HG03103 (cell line): Measurements from ENCODE around the gene DNAJC7.

Source experiments
- ATAC-seq: cut with Tn5 transposase; IDR thresholded peaks from one replicate; pipeline ENCODE4 v1.9.1; 2021; ENCODE audit warnings: low read depth; ENCODE audit not compliant: unreplicated experiment

DNAJC7 gene, protein sequence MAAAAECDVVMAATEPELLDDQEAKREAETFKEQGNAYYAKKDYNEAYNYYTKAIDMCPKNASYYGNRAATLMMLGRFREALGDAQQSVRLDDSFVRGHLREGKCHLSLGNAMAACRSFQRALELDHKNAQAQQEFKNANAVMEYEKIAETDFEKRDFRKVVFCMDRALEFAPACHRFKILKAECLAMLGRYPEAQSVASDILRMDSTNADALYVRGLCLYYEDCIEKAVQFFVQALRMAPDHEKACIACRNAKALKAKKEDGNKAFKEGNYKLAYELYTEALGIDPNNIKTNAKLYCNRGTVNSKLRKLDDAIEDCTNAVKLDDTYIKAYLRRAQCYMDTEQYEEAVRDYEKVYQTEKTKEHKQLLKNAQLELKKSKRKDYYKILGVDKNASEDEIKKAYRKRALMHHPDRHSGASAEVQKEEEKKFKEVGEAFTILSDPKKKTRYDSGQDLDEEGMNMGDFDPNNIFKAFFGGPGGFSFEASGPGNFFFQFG

DNA sequence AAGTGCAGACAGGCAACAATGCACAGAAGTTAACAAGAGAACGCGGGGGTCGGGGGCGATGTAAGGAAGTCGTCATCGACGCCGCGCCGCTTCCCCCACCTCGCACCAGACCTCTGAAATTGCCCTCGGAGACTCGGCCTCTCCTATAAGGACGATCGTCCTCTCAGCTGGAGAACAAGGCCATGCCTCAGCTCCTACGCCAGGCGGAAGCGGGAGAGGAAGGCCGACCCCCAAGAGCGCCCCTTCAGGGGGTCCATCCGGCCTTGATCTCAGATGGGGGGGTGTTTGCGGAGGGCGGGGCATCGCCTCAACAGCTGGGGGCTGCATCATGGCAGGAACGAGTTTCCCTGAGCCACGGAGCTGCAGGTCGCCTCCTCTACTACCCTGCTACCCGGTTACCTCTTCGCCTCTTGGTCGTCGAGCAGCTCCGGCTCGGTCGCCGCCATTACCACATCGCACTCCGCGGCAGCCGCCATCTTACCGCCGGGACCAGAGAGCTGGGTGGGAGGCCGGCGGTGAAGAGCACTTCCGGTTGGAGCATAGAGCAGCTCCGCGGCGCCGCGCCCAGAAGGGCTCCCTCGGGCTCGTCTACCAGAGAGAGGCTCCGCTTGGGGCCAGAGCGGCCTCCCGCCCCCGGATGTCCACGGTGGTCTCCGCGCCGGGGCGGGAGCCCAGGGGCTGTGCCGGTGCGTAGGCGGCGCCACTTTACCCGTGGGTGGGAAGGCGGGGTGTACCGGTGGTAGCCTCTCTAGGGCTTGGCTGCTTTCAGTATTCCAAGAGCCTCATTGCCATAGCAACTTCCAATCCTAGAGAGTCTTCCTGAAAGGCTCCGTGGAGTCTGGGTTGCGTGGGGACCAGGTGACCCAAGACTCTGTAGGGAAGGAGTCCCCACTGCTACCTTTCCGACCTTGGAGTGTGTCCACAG, at the start of gene DNAJC7:
DNAJC7 (minus strand) TSS at position 499 of the 925 bp plus-strand sequence; CDS start at position 476, 23 bp downstream.
- ATAC-seq = peak; percentile 63

DNA sequence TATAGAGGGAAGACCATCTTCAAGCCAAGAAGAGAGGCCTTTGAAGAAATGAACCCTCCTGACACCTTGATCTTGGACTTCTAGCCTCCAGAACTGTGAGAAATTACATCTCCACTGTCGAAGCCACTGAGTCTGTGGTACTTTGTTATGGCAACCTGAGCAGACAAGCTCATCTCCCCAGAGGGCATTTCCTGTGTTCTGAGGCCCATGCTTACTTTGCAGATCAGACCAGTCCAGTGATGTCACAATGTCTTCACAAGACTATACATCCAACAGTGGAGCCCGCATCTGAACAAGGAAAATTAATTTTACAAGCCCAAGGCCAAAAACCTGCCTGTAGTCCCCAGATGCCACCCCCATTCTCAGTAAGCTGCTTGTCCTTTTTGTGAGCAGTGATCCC, 48.0 kb upstream of the DNAJC7 start:
- no peak for ATAC-seq

DNA sequence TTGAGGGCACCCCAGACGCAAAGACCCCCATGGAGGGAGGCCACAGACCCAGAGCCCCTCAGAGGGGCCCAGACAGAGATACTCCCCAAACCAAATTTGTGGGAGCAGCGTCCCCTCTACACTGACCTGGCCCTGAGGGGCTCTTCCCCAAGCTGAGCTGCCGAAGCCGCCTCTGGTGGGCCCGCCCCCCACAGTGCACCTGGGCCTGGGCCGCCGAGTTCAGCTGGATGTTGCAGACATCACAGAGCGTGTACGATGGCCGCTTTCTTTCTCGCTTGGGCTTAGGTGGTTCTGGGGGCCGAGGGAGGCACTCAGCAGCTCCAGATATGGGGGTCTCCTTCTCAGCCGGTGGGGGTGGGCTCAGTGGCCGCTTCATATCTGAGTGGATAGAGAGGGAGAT, 45.4 kb upstream of the DNAJC7 start:
- no peak for ATAC-seq

DNA sequence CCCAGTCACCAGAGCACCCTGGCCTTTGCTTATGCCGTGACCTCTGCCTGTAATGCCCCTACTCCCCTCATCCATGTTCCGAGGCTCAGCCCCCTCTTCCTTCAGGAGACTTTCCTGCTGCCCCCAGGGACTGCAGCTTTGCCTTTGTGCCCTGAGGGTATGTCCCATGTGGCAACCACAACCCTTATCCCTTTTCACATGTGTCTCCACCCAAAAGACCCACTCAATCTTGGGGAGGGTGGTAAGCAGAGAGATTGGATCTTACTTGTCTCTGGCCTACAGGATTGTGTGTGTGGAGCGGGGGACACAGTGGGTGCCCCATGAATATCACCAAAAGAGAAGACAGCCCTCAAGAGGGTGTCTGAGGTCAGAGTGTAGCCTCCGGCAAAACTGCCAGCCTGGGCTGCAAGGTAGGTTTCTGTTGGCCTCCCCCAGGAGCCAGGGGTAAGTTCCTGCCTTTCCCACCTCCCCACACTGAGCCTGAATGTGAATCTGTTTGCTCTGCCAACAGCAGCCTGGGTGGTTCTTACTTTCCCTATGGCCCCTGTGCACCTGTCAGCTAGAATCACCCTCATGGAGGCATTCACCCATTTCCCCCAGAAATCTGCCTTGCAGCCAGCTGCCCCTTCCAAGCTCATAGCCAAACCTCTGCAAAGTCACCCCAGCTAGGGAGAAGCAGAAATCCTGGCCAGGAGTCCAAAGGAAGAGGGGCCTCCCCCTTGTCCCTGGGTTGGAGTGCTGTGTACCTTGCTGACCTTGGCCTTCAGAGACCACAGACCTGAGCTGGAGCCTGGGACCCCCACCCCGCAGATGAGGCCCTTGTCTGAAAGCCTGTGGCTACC, 44.6 kb upstream of the DNAJC7 start:
- ATAC-seq = no peak

DNA sequence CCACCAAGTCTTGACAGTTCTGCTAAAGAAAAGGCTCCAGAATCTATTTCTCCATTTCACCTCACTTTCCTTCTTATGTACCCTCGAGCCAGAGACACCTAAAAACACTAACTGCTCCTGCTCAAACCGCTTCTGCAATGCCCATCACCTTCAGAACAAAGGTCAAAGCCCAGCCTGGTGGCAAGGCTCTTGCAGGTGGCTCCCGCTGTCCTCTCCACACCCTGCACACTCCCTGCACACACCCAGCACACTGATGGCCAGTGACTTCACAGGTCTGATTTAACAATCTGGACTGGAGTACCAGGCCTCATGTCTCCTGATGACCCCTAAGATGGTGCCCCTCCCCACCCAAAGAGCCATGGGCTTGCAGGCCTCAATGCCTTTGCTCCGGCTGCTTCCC, 43.0 kb upstream of the DNAJC7 start:
- ATAC-seq = no peak

DNA sequence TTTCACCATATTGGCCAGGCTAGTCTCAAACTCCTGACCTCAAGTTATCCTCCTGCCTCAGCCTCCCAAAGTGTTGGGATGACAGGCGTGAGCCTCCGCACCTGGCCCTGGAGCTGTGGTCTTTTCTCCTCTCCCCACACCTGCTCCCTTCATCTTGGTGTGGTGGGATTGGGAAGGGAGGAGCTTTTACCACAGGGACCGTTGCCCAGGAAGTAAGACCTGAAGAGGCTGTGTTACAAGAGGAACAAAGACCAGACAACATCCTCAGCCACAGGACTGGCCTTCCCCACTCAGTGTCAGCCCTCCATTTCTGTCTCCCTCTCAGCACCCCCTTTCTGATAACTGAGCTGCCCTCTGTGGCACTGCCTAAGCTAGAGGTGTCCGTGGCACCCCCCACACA, 42.6 kb upstream of the DNAJC7 start:
- ATAC-seq = no peak

DNA sequence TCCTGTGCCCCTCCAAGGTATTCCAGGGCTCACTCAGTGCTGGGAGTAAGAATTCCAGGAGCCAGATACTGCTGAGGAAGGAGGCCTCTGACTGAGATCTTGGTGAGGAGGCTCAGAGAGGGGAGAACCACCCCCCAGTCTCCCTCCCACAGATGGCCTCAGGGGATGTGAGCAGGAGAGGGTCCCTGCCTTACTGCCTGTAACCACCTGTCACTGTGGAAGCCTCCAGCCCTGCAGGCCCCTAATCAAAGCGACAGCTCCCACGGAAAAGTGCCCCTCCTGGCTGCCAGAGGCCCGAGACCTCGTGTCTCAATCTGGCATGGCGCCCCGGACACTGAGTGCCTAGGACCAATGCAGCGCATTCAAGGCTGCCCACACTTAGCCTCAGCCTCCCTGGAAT, 40.8 kb upstream of the DNAJC7 start:
- ATAC-seq = no peak

DNA sequence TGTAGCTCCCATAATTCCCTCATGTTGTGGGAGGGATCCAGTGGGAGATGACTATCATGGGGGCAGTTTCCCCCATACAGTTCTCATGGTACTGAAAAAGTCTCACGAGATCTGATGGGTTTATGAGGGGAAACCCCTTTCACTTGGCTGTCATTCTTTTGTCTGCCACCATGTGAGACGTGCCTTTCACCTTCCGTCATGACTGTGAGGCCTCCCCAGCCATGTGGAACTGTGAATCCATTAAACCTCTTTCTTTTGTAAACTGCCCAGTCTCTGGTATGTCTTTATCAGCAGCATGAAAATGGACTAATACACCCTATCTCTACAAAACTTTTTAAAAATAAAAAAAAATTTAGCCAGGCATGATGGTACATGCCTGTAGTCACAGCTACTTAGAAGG, 39.4 kb upstream of the DNAJC7 start:
- ATAC-seq = no peak

DNA sequence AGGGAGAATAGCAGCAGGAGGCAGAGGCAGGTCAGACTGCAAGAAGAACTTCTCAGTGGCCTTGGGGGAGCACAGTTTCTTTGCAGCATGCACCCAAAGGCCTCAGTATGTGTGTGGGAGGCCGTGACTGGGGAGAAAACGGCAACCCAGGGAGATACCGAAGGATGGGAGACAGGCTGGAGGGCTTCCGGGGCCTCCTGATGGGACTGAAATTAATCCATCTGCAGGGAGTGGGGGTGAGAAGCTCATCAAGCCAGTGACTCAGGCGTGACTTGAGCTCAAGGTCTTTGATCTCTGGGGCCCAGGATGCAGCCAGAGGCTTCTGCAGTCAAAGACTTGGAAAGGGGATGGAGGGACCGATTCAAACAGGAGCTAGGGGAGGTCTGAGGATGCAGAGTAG, 38.3 kb upstream of the DNAJC7 start:
- no peak for ATAC-seq

DNA sequence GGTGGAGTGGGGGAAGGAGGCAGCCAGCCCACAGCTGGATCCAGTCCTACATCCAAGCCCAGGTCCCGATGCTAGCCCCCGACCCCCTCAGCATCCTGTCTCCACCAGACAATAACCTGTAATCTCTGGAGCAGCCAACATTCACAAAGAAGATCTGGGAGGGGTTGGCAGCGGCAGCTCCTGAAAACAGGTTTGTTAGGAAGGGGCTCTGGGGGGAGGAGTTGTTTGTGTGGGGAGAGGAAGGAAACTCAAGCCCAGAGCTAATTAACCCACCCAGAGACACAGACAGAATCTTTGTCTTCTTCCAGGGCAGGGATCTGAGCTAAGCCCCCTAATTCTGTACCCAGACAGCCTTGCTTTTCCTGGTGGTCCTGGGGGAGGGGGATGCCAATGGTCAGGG, 37.8 kb upstream of the DNAJC7 start:
- no peak for ATAC-seq

DNA sequence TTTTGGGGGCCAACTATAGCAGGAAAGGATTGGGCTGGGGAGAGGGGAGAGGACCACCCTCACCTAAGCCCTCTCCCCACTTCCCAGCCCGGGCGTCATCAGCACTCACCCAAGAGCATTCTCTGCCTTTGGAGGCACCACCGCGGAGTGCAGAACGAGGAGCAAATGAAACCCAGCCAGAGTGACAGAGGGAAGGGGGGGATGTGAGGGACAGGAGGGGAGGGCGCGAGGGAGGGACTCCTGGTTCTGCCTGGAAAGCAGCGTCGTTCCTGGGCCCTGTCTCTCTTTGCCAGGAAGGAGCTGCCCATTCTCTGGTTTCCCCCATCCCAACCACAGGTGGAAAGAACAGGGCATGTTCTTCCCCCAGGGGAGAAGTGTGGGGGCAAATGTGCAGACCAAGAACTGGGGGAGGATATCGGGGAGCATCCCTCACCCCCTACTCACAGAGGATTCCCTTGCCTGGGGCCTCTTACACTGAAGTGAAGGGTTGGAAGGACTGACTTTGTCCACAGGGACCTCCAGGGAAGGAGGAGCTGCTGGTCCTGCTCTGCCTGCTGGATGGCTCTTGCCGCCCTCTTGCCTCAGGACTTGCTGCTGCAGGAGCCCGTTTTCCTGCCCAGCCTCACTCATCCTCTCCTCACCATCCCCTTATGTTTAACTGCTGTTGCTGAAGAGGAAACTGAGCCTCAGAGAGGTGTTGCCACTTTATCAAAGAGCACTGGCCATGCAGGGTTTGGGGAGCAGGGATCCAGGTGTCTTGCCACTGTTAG, 36.7 kb upstream of the DNAJC7 start:
- no peak for ATAC-seq

DNA sequence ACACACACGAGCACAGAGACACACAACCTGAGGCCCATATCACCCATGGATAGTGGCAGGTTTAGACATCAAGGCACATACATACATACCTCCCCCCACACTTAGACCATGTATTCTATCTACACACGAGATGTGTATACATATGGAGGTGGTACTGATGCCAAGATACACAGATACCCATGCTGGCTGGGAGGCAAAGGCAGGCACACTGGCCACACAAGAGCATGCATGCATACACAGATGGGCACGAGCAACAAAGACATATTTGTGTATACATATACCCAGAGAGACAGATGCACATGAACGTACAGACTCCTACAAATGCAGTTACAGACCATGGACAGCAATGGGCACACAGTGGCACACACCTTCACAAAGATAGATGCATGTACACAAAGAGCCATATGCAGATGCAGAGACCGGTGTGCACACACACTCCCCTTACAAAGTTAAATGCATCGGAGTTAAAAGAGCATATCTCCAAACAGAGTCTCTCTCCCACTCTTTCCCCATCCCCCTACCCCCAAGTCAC, 35.2 kb upstream of the DNAJC7 start:
- no peak for ATAC-seq

DNA sequence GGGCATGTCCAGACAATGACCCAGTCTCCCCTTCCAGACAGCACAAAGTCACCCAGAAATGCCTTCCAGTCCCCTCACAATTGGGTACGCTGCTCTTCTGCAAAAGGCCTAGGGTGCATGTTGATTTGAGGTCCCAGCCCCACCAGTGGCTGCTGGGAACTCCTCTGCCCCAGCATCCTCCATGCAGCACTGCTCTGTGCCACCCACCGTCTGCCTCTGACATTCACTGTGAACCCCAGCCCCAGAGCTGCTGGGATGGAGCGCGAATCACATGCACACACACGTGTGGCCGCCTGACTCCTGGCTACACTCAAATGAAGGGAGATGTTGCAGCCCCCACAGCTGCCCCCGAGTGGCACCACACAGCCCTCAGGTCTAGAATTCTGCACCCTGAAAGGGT, 34.4 kb upstream of the DNAJC7 start:
- ATAC-seq = no peak

DNA sequence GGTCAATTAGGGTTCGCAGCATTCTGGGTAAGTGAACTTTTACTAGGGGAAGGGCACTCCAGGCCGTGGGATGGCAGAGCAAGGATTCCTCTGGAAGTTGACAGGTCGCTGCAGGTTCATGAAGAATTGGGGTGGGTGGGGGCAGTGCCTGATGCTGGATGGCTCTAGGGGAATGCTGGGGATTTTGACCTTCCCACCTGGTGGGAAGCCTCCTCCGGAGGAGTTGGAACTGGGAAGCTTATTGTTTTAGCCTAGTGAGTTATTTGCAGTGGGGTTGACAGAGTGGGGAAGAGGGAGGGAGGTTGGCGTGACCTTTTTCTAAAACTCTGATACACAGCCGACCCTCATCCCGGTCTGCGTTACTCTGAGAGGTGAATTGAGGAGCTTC, 33.8 kb upstream of the DNAJC7 start:
- no peak for ATAC-seq

DNA sequence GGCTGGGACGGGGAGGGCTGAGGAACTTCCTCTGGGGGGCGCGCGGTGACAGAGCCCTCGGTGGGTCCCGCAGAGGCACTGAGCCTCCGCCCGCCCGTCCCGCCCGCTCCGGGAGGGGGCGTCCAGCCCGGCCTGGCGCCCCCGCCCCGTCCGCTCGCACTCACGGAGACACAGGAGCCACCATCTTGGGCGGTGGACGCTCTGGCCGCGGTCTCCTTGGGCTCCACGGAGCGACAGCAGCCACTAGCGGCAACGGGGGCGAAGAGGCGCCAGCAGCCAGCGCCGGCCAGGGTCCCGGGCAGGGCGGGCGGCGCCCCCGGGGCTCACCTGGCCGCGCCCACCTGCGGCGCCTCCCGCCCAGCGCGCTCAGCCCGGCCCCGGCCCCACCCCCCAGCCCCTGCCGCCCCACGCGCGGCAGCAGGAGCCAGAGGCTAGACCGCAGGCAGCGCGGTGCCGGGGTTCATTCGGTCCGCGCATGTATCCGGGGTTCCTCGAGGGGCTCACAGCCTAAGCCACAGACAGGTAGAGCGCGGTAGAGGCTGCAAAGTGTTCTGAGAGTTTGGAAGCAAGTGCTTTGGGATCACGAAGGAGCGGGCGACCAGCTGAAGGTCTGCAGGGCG, 33.3 kb upstream of the DNAJC7 start, which contains the start of gene C17orf113:
C17orf113 (minus strand) TSS at position 209 of the 620 bp plus-strand sequence. CDS start 7,225 bp downstream, outside the sequence.
- ATAC-seq = no peak

DNA sequence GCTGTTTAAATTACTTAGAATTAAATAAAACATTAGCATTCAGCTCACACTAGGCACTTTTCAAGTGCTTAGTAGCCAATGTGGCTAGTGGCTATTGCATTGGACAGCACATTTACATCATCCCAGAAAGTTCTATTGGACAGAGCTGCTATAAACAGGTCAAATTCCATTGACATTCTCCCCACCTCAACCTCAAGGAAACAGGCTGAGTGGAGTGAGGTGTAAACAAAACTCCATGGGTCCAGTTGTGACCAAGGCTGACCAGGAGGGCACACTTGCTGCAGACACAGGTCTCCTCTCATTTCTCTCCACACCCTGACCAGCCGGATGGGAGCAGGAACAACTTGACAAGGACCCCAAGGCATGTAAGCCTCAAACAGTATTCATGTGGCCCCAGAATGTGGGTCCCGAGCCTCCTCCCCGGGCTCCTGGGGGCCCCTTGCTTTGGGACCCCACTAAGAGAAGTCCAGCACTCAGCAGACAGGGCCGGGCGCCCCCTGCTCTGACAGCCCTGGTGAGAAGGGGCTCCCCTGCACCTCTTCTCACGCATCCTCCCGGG, 32.7 kb upstream of the DNAJC7 start:
- ATAC-seq = no peak

DNA sequence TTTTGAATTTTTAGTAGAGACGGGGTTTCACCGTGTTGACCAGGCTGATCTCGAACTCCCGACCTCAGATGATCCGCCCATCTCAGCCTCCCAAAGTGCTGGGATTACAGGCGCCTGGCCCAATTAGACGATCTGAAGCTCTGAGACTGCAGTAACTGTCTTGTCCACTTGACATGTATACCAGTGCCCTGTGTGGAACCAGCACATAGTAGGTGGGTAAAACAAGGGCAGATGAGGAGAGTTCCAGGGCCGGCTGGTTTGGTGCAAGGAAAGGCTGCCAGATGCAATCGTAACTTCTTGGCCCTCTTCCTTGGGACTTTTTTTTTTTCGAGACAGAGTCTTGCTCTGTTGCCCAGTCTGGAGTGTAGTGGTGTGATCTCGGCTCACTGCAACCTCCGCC, 30.1 kb upstream of the DNAJC7 start:
- no peak for ATAC-seq

DNA sequence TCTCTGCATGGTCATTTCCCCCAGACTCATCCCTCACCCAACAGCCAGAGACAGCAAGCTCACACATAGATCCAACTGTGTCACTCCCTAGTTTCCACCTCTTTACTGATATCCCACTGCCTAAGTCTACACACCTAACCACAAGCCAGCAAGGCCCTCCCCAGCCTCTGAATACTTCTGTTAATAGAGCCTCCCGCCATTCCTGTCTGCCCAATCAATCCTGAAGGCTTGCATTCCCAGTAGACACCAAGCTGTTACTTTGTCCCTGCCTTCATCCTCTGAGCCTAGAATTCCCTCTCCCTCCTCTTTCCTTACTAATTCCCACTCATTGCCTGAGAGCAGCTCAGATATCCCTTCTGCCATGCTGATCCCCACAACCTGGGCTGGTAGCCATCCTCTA, 28.5 kb upstream of the DNAJC7 start:
- ATAC-seq = no peak
